Ovary (tissue), 9 donors: ENCODE results near the gene CACNA2D3. TPM values are rescaled to one million over a fixed set of nuclear protein-coding genes. Genes with fewer than 3 reads are reported as not detected.

Experiments used
- DNase-seq, 5 donors: peaks; one replicate each; pipeline ENCODE4 v3.0.0-alpha.2; 2019 to 2020
- H3K27ac ChIP-seq, 2 donors: fragments of 200-600 bp; one replicate each; pipeline versions ENCODE4 v1.5.1 to v1.8.0; 2019 to 2022
- H3K27me3 ChIP-seq: fragments of 200-600 bp; one replicate; pipeline ENCODE4 v1.8.0; 2022
- H3K36me3 ChIP-seq: fragments of 200-600 bp; sonication (generic); one replicate; pipeline ENCODE4 v1.5.1; 2019
- H3K4me1 ChIP-seq: one replicate; pipeline ENCODE4 v1.8.1; 2013; ENCODE audit warnings: mild to moderate bottlenecking, moderate library complexity; ENCODE audit not compliant: insufficient read depth
- H3K4me3 ChIP-seq: fragments of 200-600 bp; sonication (generic); one replicate; pipeline ENCODE4 v1.5.1; 2017
- H3K9me3 ChIP-seq, 2 donors: fragments of 200-600 bp in 1 of 2; sonication (generic) in 1 of 2; one replicate each; pipeline versions ENCODE4 v1.5.1 to v1.8.1; 2013 to 2019; ENCODE audit warnings: mild to moderate bottlenecking in 1 of 2, moderate library complexity in 1 of 2
- EP300 ChIP-seq: sonication (generic); formaldehyde crosslinking; IDR thresholded peaks from one replicate; pipeline ENCODE4 v1.6.1; 2017; ENCODE audit warnings: antibody characterized with exemption
- POLR2A ChIP-seq: fragments of 450-650 bp; IDR thresholded peaks from one replicate; pipeline ENCODE4 v1.6.1; 2017; ENCODE audit warnings: antibody characterized with exemption, mild to moderate bottlenecking, moderate library complexity
- WGBS, 3 donors: extraction: QIAGEN DNeasy Blood & Tissue Kit in 1 of 3; methylation state at CpG; one replicate each; pipeline versions ENCODE4 v1.1.5 to v1.1.7; 2013 to 2017; 5-methylcytosine and 5-hydroxymethylcytosine counted together
- intact Hi-C, 4 donors: fragments of 100-400 bp; cut with DNase I; formaldehyde crosslinking; loops; one replicate each; pipeline versions ENCODE4 v1.11.0 to v1.15.1; 2022 to 2023
- polyA plus RNA-seq, 2 donors: library from polyadenylated mRNA; stranded (reverse); fragments of 200-250 nt in 1 of 2; fragments of 350-450 nt in 1 of 2; fragmentation: Illumina TruSeq in 1 of 2; extraction: RNeasy Lipid Tissue Mini Kit (QIAGEN cat#74804) in 1 of 2; gene quantifications; one replicate each; pipeline ENCODE4 v1.2.3, GENCODE V29; 2013 to 2014
- total RNA-seq, 7 donors: library from RNA; depleted of rRNA in 2 of 7; stranded (reverse); fragments of >200 nt in 2 of 7; fragmentation: NEBNext Ultra II Directional in 3 of 7; extraction: Animal tissue kit (Norgen Biotek cat#: 25700) in 3 of 7; gene quantifications; one replicate each; pipeline versions ENCODE4 v1.1.0 to v1.2.4, GENCODE V29; 2016 to 2023
- TF ChIP-seq, protein P1 (sequence below), 3 donors: fragments of 450-650 bp in 2 of 3; fragments of 200-600 bp in 1 of 3; IDR thresholded peaks; one replicate each; pipeline versions ENCODE4 v1.5.1 to v1.8.0; 2016 to 2022; ENCODE audit warnings: antibody characterized with exemption in 3 of 3, mild to moderate bottlenecking in 1 of 3
- donor health status: DM: no; HTN: no; CAD: no; lungs with moderate emphysema.
- donor health status: DM: no; HTN: no; CAD: no.
- donor health status: Bipolar disorder and iron deficiency.
- donor health status: DM: yes; HTN: yes; CAD: no.
- donor health status: DM: no; HTN: no; CAD: no.
- donor health status: DM: yes; HTN: yes; CAD: no.

Gene CACNA2D3
- total and polyA plus RNA-seq, 9 donors = 2.0 to 10.1 (median 4.7) TPM

DNA sequence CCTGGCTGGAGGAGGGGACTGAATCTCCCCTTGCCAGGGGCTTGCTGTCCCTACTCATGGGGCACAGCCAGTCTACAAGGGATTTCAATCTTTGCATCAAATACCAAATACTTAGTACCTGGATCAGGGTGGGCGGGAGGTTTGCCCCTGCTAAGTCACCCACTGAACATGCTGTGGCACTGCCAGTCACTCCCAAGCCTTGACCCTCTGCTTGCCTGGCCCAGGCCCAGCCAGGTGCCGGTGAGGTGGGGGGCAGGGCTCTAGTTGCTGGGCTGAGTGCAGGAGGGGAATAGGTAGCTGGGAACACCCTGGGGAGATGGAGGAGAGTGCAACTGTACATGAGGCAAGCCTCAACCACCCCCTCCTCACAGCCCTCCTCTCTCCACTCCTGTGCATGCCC lies 941.8 kb downstream of the CACNA2D3 start:
- Histone ChIP-seq H3K27ac (no peak overlapping the region), H3K4me3 (no peak overlapping the region), H3K27me3 (no peaks in the 10 kb centered on the region), H3K4me1 (no peaks in the 10 kb centered on the region), H3K9me3 (no peaks in the 10 kb centered on the region), H3K36me3 (no peaks in the 10 kb centered on the region)
- no peak for DNase-seq
- WGBS, 3 donors = 93 to 97% (median 97%) methylated on average over 2 of the region's 2 CpGs
- TF ChIP-seq, protein P1, sequence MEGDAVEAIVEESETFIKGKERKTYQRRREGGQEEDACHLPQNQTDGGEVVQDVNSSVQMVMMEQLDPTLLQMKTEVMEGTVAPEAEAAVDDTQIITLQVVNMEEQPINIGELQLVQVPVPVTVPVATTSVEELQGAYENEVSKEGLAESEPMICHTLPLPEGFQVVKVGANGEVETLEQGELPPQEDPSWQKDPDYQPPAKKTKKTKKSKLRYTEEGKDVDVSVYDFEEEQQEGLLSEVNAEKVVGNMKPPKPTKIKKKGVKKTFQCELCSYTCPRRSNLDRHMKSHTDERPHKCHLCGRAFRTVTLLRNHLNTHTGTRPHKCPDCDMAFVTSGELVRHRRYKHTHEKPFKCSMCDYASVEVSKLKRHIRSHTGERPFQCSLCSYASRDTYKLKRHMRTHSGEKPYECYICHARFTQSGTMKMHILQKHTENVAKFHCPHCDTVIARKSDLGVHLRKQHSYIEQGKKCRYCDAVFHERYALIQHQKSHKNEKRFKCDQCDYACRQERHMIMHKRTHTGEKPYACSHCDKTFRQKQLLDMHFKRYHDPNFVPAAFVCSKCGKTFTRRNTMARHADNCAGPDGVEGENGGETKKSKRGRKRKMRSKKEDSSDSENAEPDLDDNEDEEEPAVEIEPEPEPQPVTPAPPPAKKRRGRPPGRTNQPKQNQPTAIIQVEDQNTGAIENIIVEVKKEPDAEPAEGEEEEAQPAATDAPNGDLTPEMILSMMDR (IDR thresholded peaks at IDR 0.05) = no peak
- TF ChIP-seq EP300 = no peak
- no peak for TF ChIP-seq POLR2A
- intact Hi-C loops = no loop called here

DNA sequence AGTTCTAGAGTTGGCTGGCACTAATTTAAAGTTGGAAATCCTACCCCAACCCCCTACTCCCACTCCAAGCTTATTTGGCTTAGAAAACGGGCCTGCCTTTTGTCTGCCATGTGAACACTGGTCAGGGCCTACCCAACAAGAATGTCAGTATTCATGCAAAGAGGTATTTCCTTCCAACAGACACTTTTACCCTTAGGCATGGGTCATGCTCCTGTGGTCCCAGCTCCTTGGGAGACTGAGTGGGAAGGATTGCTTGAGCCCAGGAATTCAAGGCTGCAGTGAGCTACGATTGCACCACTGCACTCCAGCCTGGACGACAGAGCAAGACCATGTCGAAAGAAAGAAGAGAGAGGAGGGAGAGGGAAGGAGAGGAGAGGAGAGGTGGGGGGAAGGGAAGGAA lies 943.0 kb downstream of the CACNA2D3 start:
- DNase-seq = no peak
- intact Hi-C loops = no loop called here
- H3K4me1 ChIP-seq = no peaks in the 10 kb centered on the region
- WGBS, 3 donors = 89 to 96% (median 91%) methylated on average over 4 of the region's 4 CpGs
- no peaks in the 10 kb centered on the region for H3K27me3 ChIP-seq
- H3K36me3 ChIP-seq = no peaks in the 10 kb centered on the region
- no peak overlapping the region for H3K4me3 ChIP-seq
- no peaks in the 10 kb centered on the region for H3K9me3 ChIP-seq
- TF ChIP-seq EP300 = no peak
- TF ChIP-seq POLR2A = no peak
- TF ChIP-seq, protein P1 (IDR thresholded peaks at IDR 0.05) = no peak
- no peak overlapping the region for H3K27ac ChIP-seq

DNA sequence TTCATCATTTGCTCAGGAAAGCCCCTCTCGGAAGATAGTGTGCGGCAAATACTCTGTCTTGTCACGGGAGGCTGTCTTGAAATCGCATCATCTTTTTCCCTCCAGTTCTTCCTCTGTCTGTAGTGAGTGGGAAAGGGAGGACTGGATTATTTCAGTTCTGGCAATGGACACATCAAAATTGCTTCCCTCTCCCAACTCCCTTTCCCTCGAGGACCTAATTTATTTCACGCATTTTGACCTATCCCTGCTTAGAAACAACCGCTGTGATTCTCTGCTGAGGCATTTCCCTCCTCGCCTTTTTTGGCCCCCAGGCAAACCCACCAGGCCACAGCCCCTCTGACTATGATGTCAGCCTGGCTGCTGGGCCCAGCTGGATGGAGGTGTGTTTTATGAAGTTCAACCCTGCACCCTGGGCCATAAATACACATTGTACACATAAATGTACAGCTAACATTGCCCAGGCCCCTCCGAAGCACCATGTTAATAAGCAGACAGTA lies 944.2 kb downstream of the CACNA2D3 start:
- Histone ChIP-seq H3K27me3 (no peaks in the 10 kb centered on the region), H3K36me3 (no peaks in the 10 kb centered on the region), H3K27ac (no peak overlapping the region), H3K9me3 (no peaks in the 10 kb centered on the region), H3K4me3 (no peak overlapping the region), H3K4me1 (no peaks in the 10 kb centered on the region)
- 48 to 76% (median 69%) methylated on average over 9 of the region's 9 CpGs for WGBS, 3 donors
- no peak for DNase-seq
- TF ChIP-seq EP300 = no peak
- TF ChIP-seq POLR2A = no peak
- TF ChIP-seq, protein P1 (IDR thresholded peaks at IDR 0.05) = no peak
- intact Hi-C loops = no loop called here

DNA sequence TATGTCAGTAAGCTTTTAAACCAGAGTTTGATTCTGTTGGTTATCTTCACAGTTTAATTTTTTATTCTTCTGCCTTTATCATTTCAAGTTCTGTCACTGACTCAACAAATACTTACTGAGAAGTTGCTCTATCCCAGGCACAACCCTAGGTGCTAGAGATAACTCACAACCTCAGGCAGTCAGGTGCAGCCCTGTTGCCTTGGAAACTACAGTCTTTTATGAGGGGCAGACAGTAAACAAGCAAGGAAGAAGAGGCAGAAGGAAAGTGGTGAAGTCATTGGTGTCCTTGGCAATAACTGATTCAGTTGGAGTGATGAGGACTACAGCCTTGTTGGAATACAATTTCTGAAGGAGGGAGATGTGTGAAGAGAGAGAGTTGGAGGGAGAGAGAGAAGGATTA lies 947.6 kb downstream of the CACNA2D3 start:
- no peak for DNase-seq
- H3K4me3 ChIP-seq = no peak overlapping the region
- H3K36me3 ChIP-seq = no peaks in the 10 kb centered on the region
- H3K9me3 ChIP-seq = no peaks in the 10 kb centered on the region
- TF ChIP-seq, protein P1 (IDR thresholded peaks at IDR 0.05) = no peak
- TF ChIP-seq EP300 (no peak), POLR2A (no peak)
- H3K27ac ChIP-seq = no peak overlapping the region
- no peaks in the 10 kb centered on the region for H3K27me3 ChIP-seq
- intact Hi-C loops = no loop called here
- no peaks in the 10 kb centered on the region for H3K4me1 ChIP-seq
